ENCODE results near the gene CUBN.

The CUBN gene

GRCh38 chr10:16975188-16975587 lies 154.4 kb downstream of the CUBN start:
- DNase-seq, result no peak

DNA sequence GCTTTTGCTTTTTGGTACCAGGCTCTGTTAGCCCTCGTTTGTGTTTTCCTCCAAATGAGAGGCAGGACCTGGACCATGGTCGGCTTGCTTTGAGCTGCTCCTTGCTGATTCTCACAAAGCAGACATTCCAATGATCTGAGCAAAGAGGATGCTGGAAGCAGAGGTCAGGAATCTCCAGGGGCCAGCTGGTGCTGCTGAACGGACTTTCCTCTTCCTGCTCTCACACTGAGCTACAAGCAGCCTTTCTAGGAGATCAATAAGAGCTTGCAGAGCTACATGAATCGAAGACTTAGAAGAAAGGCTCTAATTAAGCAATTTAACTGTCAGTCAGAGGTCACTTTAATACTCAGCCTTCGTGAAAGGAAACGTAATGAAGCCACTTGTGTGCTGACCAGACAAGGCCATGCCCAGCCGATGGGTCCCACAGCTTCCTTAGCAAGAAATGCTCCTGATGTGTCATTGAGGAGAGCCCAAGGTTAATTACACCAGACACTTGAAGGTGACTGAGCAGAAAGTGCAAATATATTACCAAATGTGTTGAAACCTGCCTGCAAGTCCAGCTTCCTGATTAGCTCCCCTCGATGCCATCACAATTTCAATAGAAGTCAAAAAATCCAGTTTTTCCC lies 161.1 kb downstream of the CUBN start:
- DNase-seq, result no peak

DNA sequence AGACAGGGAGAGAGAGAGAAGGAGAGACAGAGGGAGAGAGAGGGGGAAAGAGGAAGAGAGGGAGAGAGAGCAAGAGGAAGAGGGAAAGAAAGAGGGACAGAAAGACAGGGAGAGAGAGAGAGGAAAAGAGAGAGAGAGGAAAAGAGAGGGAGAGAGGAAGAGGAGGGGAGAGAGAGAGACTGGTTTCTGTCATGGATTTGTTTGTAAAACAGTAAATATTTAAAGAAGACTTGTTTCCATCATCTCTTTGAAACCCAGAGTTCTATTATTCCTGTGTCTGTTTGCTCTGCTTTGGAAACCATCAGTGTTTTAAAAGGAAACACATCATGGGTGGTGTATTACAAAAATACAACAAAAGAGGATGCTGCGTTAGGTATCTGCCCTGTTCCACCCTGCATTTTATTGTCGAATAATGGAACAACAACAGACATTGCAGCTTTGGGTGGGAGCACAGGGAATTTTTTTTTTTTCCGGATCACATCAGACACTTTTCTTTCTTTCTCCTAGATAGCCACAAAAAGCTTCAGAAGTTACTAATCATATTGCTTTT lies 161.7 kb downstream of the CUBN start:
- no peak for DNase-seq

DNA sequence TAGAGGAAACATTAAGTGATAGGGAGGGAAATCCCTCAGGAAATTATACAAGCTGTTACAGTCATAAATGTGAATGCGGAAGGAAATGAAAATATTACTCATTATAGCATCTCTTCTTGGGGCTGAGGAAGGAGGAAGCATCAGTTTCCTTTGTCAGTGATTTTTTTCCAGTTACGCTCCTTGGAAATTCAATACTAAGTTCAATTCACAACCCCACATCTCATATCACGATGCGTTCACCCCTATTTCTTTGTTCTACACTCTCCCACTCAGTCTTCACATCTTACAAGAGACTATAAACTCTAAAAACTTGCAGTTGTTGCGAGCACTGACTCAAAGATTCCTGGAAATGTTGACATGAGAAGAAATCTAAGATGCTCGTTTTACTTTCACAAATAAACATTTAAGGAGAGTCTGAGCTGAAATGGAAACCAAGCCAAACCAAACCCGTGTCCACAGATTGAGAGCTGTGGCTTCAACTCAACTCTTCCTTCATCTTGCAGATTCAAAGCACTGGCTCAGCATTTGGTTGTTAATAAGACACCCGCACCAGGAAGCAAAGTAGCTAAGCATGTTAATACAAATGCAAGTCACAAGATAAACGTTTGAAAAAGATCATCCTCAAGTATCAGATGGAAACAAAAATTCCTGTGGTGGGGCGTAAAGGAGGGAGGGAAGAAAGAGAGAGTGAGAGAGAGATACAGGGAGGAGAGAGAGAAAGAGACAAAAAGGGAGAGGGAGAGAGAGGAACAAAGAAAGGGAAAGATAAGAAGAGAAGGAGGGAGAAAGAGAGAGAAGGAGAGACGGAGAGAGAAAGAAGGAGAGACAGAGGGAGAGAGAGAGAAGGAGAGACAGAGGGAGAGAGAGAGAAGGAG lies 162.4 kb downstream of the CUBN start:
- DNase-seq, result no peak

DNA sequence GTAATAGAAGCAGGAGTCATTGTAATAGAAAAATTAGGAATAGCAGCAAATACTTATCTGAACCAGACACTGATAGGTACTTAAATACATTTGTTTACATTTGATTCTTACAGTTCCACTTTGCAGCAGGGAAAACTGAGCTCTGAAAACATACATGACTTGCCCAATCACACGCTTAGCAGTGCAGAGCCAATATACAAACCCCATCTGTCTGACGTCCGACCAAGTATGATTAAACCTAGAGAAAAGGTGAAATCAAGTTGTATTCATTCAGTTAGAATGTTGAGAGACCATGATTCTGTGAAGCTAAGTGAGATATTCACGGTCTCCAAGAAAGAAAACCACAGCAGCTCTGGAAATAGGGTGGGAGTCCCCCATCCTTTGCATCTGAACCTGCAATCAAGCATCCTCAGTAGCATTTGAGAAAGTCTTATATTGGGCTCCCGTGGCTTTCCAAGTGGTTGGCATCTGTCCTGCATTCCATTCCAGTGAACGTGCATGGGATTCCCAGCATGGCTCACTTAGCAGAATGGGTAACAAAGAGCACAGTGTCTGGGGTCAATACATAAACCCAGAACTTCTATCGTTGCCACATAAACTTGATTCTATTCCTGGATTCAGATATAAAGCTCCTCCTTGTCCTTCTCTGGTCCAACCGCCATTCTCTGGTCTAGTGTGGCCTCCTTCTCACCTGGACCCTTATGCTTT lies 163.7 kb downstream of the CUBN start:
- DNase-seq, result no peak

GRCh38 chr10:16965344-16965616 lies 164.3 kb downstream of the CUBN start:
- no peak for DNase-seq

- DNase-seq, result no peak
Observed at GRCh38 chr10:16964576-16965343, 164.9 kb downstream of the CUBN start.

DNA sequence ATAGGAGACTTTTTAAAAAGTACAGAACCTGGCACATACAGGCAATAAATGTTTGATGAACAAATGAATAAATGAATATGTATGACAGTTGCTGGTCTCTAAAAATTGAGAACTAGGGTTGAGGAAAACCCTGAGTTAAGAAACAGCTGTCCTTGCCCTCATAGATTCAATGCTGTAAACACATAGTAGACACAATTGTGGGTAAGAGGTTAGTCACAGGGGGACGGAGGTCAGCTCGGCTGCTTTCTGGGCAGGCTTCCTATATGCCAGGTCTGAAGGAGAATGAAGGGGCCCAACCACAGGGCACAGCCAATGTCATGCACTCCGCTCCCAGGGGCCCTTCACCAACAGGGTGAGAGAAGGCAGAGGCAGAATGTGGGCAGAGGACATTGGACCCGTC lies 169.1 kb downstream of the CUBN start:
- no peak for DNase-seq

DNA sequence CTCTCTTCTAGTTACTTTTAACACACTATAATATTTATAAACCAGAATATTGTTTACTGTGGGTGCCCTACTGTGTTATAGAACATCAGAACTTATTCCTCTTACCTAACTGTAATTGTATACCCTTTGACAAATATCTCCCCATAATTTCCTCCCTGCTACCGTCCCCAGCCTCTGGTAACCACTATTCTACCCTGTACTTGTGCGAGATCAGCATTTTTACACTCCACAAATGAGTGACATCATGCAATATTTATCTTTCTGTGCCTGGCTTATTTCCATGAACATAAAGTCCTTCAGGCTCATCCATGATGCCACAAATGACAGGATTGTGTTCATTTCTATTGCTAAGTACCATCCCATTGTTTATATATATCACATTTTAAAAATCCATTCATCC lies 172.6 kb downstream of the CUBN start:
- no peak for DNase-seq

GRCh38 chr10:16954280-16955030 lies 175.2 kb downstream of the CUBN start:
- no peak for DNase-seq

DNA sequence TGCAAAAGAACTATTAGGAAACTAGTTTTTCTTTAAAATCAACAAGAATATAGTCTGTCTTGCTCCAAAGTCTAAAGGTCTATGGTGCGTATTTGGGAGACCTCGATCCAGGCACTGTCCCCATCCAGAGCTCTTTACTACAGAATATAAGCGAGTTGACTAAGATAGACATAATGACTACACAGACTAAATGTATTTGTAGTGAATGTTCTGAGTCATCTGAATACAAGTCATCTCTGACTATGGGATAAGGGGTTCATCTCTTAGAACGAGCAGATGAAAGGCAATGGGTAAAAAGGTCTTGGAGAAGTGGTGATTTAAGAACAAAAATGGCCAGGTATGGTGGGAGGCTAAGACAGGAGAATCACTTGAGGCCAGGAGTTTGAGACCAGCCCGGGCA lies 176.3 kb downstream of the CUBN start:
- DNase-seq, result no peak

- DNase-seq, result no peak
Observed at GRCh38 chr10:16952610-16953009, 177.0 kb downstream of the CUBN start.

DNA sequence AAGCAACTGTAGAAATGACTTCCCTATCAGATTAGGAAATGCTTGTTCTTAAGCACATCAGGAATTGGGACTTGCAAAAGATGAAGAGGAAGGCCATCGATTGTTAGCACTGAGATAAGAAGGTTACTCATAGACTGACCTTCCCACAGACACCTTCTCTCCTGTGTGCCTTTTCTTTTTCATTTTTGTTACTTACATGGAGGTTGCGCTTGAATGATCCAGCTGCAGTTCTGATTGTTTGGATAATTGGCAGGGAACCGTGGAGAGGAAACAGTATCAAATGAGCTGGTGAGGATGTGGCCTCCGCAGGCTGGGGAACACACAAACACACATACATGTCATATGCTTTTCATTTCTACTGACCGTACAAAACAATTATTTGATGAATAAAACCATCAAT lies 177.5 kb downstream of the CUBN start:
- no peak for DNase-seq

- DNase-seq, result no peak
Observed at GRCh38 chr10:16950656-16951601, 178.7 kb downstream of the CUBN start.

DNA sequence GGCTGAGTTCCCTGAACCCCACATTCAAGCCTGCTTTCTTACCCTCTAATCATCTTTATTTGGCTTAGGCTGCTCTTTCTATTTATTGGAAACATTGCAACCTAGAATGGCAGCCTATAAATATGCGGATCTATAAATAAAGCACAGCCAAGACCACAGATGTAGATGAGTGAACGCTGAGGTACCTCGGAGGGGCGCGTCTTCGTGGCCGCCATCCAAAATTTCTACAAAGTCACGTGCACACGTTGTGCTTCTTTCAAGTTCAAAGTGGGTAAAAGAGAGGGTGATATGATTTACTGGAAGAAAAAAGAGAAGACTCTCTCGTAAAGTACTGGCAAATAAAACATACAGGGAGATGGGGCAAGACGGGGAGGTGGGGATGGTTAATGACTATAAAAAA lies 179.8 kb downstream of the CUBN start:
- no peak for DNase-seq

GRCh38 chr10:16948361-16948760 lies 181.2 kb downstream of the CUBN start:
- DNase-seq, result peak; percentile 64

DNA sequence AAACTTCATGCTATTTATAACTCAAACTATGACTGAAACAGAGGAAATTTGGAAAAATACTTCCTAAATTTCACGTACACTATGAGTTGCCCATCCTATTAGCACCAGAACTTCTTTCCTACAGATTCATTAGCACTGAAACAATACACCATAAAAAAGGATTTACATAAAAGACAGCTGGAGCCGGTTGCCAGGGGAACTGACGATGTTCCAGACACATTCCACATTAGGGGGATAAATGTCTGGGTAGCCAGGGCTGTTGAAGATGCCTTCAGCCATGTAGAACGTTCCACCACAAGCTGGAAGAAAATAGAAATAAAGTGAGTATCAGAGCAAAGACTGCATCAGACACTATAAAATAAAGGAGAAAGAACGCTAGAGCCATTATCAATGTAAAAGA lies 182.5 kb downstream of the CUBN start:
- no peak for DNase-seq

- DNase-seq, result no peak
Observed at GRCh38 chr10:16945593-16945992, 184.0 kb downstream of the CUBN start.

- DNase-seq, result peak; percentile 5
Observed at GRCh38 chr10:16944986-16945385, 184.6 kb downstream of the CUBN start.

- no peak for DNase-seq
Observed at GRCh38 chr10:16944402-16944801, 185.2 kb downstream of the CUBN start.
